OCI-M1 (cell line): ENCODE results near the gene UBE2E2.
"Not testable (repeated sequence)": the region's sequence is repeated elsewhere in the genome, so short reads cannot be mapped to it uniquely, and the experiment has no call there.

Experiments used
- DNase-seq: peaks from one replicate; lab custom pipeline; 2025; lab: John Stamatoyannopoulos, UW

Gene UBE2E2

DNA sequence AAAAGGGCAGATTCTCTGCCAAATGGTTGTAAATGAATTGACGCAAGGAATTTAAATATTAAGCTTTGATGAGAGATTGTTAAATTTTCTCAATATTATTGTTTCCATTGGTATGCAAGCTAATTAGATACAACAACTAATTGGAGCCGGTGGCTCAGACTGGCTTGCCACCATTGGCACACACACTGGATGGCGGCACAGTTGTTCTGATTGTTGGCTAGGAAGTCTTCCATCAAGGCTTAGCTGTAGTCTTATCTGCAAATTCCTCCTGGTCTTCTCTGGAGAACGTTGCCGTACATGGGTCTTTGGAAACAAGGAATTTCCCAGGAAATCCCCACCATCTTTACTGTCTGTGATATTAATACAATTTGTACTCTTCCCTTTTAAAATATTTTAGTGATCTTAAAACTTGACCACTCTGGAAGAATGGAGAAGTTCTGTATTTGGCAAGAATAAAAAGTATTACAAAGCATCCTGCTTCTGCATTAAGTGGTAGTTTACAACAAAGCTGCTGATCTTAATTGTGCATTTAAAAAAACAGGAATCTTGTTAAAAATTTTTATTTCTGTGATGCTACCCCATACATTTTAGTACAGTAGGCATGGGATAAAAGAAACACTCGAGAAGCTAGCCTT, 126.5 kb downstream of the UBE2E2 start:
- no peak for DNase-seq

DNA sequence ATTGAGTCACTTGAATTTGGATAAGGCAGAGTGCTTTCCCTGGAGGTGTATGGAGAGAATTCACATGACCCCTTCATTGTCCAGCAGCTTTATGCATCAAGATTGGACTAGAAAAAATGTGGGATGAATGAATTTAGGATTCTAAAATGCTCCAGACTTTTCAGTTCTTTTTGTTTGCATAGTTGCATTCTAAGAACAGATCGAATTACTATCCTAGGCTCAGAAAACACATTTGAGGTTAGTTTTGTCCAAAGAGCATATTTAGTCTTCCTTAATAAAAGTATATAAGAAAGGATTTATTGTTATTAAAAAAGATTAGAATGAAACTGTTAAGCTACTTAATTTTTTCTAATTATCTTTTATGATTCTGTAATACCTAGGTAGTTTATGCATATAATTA, 127.4 kb downstream of the UBE2E2 start:
- DNase-seq: no peak

DNA sequence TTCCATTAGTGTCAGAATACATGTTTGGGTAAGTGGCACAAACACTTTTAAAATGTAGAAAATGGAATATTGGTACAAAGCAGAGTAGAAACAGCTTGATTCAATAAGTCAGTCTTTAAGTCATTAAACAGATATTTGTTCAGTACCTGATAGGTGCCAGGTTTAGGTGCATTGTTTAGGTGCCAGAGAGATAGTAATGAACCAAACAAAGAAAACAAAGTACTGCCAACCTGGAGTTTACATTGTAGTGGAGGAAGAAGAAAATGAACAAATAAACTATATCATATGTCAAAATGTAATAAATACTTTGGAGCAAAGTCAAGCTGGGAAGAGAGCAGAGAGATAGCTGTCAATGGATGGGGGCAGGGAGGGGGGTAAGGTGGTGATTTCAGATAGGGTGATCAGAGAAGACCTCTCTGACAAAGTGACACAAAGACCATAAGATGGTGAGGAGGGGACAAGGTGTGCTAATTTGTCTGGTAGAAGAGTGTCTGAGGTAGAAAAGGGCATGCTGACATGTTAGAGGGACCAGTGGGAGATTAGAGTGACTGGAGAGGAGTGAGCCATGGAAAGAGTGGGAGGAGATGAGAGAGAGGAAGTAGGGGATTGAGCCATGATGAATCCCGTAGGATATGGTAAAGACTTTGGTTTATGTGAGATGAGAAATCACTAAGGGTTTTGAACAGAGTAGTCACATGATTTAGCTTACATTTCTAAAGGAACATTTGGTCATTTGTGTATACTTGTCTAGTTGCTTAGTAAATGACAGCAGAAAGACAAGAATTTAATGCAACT, 128.2 kb downstream of the UBE2E2 start:
- DNase-seq: no peak

- no peak for DNase-seq
Observed at GRCh38 chr3:23333633-23334032, 130.5 kb downstream of the UBE2E2 start.

GRCh38 chr3:23336853-23337252, 133.7 kb downstream of the UBE2E2 start:
- not testable (repeated sequence) for DNase-seq

DNA sequence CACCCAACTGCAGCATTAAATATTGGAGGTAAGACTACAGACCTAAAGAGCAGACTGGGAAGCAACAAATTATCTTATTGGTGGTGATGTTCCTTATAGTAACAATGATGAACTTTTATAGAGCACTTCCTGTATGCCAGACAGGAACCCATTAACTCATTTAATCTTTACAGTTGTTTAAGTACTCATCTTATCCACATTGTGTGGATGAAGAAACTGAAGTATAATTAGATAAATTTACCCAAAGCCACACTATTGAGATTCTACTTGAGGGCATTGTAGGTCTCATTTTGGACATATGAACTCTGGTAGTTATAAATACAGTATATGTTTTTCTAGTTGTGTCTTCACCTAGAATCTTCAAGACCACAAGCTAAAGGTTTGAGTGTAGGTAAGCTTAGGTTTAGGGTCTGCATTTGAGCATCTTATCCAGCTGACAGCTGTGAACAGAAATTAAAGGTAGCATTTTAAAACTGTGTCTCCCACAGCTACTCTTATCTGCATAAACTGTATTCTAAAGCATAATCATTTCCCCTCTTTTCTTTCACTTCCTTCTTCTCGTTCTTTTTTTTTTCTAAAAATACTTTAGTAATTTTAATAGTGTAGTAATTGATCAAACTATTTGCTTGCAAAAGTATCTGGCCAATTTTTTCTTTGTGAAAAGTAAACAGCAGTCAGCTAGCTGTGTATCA, 138.2 kb downstream of the UBE2E2 start:
- no peak for DNase-seq

- no peak for DNase-seq
Observed at GRCh38 chr3:23342343-23342742, 139.2 kb downstream of the UBE2E2 start.

DNA sequence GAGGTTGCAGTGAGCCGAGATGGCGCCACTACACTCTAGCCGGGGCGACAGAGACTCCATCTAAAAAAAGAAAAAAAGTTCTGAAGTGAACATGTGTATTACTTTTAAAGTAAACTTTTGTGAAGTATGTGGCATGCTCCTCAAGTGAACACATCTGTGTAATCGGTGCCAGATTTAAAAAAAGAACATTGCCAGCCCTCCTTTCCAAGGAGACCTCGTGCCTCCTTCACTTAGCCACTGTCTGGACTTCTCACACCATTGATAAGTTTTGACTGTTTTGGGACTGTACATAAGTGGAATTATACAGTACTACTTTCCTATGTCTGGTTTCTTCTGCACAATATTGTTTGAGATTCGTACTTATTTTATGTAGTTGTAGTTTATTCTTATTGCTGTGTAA, 140.4 kb downstream of the UBE2E2 start:
- DNase-seq: no peak

DNA sequence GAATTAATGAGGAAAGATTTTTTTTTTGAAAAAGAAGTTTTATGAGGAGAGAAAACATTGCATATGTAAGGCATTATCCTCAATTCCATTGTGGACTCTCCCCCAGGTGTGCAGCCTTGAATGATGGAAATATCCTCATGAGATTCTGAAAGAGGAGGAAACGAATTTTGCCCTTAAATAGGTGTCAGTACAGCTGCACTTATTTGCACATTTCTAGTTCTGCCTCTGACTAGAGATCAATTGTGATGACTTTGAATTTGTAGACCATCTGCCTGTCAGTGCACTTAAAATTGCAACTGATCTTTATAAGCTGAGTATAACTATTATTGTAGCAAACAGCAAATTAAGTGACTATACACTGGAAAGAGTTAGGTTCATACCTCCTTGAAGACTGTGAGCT, 141.8 kb downstream of the UBE2E2 start:
- no peak for DNase-seq

DNA sequence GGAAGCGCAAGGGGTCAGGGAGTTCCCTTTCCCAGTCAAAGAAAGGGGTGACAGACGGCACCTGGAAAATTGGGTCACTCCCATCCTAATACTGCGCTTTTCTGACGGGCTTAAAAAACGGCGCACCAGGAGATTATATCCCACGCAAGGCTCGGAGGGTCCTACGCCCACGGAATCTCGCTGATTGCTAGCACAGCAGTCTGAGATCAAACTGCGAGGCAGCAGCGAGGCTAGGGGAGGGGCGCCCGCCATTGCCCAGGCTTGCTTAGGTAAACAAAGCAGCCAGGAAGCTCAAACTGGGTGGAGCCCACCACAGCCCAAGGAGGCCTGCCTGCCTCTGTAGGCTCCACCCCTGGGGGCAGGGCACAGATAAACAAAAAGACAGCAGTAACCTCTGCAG, 146.3 kb downstream of the UBE2E2 start:
- DNase-seq: not testable (repeated sequence)

GRCh38 chr3:23356169-23356568, 153.0 kb downstream of the UBE2E2 start:
- DNase-seq: no peak

GRCh38 chr3:23356923-23357322, 153.8 kb downstream of the UBE2E2 start:
- DNase-seq: no peak

- DNase-seq: no peak
Observed at GRCh38 chr3:23359116-23359515, 156.0 kb downstream of the UBE2E2 start.

GRCh38 chr3:23365066-23365465, 161.9 kb downstream of the UBE2E2 start:
- no peak for DNase-seq

DNA sequence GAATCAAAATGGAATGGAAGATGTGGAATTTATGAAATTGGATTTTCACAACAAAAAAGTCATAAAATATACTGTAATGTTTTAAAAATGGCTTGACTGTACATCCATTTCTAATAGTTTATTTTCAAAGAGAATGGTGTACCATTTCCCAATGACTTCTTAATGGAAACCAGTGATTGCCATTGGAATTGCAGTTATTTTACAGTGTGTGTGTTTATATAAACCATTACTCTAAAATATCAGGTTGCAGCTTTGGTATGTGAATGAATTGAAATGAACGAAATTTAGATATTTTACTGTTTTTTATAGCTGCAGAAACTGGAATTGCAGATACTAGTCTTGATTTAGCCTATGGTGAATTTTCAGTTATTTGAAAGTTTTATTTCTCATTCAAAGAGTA, 165.6 kb downstream of the UBE2E2 start:
- no peak for DNase-seq

GRCh38 chr3:23372285-23372684, 169.2 kb downstream of the UBE2E2 start:
- DNase-seq: no peak

DNA sequence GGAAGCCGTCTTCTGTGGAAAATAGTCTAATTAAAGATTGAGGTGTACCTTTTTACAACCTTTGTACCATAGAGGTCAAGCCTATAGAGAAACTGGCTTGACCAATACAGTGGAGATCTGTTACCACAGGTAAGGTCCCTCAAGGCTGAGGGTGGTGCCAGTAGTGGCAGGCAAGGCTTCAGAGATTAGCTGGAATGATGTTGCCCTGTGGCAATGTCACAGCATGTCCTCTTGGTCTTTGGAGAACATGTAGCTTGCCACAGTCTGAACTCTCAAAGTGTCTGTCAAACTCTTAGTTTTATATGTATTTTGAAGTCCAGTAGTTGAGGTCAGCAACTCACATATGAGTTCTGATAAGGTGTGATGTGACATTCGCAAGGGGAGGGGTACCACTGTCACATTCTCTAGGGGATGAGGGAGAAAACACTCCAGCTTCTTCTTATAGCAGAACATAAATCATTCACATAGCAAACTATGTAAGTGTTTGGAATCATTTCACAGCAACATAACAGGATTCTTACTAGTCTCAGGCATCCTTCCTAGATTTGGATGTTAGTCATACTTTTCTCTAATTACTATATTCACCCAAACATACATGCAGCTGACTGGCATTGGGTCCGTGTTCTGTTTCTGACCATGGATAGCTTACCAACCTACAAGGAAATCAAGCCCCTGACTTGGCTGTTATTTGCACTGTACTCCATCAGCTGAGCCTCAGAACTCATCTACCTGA, 173.6 kb downstream of the UBE2E2 start:
- DNase-seq: no peak

GRCh38 chr3:23377928-23378672, 175.0 kb downstream of the UBE2E2 start:
- no peak for DNase-seq

GRCh38 chr3:23383875-23384274, 180.7 kb downstream of the UBE2E2 start:
- DNase-seq: no peak

- DNase-seq: no peak
Observed at GRCh38 chr3:23385327-23385726, 182.2 kb downstream of the UBE2E2 start.

GRCh38 chr3:23387286-23387918, 184.3 kb downstream of the UBE2E2 start:
- DNase-seq: no peak
